GM18870 (cell line): ENCODE measurements around the gene SYT9.

ENCODE experiments used
- ATAC-seq: cut with Tn5 transposase; IDR thresholded peaks from one replicate; pipeline ENCODE4 v1.9.1; 2021; ENCODE audit warnings: moderate library complexity; ENCODE audit not compliant: unreplicated experiment

SYT9 gene, protein sequence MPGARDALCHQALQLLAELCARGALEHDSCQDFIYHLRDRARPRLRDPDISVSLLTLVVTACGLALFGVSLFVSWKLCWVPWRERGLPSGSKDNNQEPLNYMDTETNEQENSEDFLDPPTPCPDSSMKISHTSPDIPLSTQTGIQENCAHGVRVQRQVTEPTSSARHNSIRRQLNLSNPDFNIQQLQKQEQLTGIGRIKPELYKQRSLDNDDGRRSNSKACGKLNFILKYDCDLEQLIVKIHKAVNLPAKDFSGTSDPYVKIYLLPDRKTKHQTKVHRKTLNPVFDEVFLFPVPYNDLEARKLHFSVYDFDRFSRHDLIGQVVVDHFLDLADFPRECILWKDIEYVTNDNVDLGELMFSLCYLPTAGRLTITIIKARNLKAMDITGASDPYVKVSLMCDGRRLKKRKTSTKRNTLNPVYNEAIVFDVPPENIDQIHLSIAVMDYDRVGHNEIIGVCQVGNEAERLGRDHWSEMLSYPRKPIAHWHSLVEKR

GRCh38 chr11:7251836-7252682 lies at the start of gene SYT9:
Gene SYT9 (plus strand): TSS chr11:7251904. CDS start chr11:7252187, 283 bp downstream.
- ATAC-seq, result no peak

DNA sequence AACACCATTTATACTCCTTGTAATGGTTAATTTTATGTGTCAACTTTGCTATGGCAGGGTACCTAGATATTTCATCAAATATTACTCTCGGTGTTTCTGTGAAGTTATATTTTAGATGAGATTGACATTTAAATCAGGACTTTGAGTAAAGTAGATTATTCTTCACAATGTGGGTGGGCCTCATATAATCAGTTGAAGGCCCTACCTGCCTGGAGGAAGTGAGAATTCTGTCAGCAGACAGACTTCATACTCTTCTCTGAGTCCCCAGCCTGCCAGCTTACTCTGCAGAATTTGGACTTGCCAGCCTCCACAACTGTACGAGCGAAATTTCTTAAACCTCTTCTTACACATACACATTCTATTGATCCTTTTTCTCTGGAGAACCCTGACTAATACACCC lies 49.3 kb upstream of the SYT9 start:
- no peak for ATAC-seq

- ATAC-seq, result no peak
Observed at GRCh38 chr11:7204778-7205177, 46.9 kb upstream of the SYT9 start.

- no peak for ATAC-seq
Observed at GRCh38 chr11:7208391-7208790, 43.3 kb upstream of the SYT9 start.

GRCh38 chr11:7219491-7219890 lies 32.2 kb upstream of the SYT9 start:
- ATAC-seq, result no peak

DNA sequence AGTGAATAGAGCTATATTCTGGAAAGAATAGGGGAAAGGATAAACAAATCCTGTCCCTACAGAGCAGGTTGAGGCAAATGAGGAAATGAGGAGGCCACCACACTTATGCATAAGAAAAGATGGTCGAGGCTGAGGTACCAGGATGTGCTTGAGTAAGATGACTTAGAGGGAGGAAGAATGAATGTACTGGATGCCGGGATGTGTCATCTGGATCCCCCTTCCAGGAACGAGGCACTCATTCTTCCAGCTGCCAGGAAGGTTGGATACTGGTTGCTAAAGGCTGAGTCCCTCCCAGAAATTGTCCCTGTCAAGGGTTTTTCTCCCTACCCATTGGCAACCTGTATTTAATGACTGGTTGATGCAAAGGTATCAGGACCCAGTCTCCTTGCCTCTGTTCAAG lies 31.1 kb upstream of the SYT9 start:
- no peak for ATAC-seq

GRCh38 chr11:7222619-7223018 lies 29.1 kb upstream of the SYT9 start:
- ATAC-seq, result no peak

GRCh38 chr11:7239877-7240276 lies 11.8 kb upstream of the SYT9 start:
- no peak for ATAC-seq

GRCh38 chr11:7245341-7245740 lies 6.4 kb upstream of the SYT9 start:
- ATAC-seq, result no peak

DNA sequence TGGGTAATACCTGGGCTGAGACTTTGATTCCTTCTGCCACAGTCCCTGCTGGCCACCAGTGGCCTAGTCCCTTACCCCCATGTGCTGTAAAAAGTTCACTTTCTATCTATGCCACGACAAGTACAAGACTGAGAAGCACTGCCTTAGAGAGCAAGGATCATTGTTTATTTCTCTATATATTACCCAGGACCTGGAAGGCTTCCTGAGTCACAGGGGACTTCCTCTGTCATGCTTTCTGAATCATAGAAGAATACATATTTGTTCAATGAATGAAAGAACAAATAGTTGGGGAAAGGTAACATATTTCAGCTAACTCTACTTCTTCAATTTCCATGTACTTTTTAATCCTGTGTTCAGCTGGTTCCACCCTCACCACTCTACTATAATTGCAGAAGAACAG lies 5.5 kb upstream of the SYT9 start:
- ATAC-seq, result no peak

DNA sequence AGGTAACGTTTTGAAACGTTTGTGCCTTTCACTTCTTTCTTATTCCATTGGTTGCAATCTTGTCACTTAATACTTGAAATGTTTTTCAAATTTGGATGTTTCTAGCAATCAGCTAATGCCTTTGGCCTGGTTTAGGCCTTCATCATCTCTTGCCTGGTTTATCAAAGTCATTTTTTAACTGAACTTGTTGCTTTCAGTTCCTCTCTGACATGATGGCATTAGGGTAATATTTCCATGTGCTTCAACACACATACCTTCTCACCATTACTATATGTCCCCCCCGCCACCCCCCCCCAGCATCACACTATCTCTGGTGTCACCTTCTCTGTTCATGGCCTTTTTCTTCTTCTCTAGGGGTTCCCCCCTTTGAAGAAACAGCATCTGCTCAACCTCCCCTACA lies 1.5 kb upstream of the SYT9 start:
- ATAC-seq, result no peak

DNA sequence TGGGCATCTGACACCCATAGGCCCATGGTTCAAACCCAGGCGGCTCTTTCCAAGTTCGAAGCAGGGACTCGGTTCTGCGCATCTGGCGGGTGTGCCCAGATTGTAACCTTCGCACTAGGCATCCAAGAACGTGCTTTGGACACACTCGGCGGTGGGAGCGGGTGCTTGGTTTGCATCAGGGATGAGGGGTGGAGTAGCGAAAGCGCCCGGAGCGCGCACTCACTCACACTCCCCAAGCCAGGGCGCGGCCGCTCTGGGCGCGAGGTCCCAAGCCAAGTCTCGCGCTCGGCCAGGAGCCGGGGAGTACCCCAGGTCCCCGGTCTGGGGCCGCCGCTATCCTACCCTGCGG lies 243 bp upstream of the SYT9 start:
- no peak for ATAC-seq

- no peak for ATAC-seq
Observed at GRCh38 chr11:7252683-7253213, 1.0 kb downstream of the SYT9 start.

GRCh38 chr11:7253800-7254199 lies 2.1 kb downstream of the SYT9 start:
- no peak for ATAC-seq

DNA sequence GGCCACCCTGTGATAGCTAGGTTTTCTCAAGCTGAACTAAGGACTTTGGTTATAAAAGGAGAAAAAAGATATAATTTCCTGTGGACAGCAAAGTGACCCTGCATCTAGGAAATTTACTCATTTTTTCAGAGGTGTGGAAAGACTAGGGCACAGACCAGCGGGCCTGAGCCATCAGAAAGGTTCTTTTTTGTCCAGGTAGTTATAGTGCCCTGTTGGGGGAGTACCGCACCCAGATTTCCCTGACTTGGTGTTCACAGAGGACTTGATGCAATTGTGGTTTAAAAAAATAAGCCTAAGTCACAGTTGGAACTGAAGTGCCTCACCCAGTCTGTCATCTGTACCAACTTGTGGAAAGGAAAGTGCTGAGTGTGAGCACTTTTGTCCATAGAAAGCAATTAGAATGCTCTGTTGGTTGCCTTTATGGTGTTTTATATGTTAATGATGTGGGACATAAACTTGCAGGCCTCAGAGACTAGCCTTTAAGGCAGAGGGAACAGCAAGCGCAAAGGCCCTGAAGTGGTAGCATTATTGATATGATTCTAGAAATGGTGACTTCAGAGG lies 3.1 kb downstream of the SYT9 start:
- no peak for ATAC-seq

DNA sequence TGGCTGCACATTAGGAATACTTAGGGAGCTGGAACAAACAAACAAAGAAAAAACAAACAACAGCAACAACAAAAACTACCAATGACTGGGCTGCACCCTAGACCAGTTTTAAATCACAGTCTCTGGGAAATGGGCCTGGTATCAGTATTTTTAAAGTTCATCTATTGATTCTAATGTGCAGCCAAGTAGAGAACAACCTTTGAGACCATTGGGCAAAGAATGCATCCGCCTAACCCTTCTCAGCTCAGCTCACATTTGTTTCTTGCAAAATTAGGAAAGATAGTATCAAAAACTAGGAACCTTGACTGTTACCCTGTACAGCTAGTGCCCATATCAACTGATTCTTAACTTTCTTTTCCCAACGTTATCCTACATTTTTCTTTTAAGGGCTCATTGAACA lies 5.2 kb downstream of the SYT9 start:
- ATAC-seq, result no peak

DNA sequence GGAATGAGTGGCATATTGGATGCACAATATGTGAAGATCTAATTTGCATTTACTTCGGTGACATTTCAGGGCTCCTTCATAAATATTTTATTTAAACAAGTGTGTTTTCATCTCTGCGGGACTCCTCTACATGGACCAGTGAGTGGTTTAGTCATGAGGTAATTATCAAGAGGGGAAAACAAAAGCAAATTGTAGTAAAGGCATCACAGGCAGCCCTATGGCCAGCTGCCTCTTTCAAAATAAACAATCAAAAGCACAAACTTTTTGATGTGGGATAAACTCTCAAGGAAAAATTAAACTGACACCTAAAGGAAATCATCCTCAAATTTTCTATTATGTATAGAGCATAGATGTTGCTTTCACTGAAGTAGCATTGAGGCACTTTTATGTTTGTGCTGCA lies 6.0 kb downstream of the SYT9 start:
- no peak for ATAC-seq

GRCh38 chr11:7261578-7261977 lies 9.9 kb downstream of the SYT9 start:
- no peak for ATAC-seq

DNA sequence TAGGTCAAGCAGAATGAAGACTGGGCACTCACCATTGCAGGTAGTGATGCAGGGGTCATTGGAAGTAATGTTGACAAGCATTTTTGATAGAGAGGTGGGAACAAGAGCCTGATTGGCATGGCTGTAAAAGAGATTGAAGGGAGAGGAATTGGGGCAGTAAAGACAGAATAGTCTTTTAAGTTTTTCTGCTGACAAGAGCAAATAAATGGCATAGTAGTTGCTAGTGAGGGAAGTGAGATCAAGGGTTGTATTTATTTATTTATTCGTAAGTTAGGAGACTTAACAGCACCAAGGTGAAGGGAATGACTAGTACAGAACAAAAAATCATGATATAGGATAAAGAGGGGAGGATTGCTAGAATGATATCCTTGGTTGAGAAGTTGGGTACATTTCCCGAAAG lies 11.0 kb downstream of the SYT9 start:
- ATAC-seq, result no peak

GRCh38 chr11:7263842-7264241 lies 12.1 kb downstream of the SYT9 start:
- ATAC-seq, result no peak

DNA sequence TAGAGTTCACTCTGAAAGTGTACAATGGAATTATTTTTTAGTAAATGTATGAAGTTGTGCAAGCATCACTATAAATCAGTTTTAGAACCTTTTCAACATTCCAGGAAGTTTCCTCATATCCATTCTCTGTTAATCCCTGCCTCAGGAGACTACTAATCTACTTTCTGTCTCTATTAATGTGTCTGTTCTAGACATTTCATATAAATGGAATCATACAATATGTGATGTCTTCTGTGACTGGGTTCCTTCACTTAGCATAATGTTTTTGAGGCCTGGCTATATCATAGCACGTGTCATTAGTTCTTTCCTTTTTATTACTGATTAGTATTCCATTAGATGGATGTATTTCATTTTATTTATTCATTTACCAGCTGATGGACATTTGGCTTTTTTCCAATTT lies 17.1 kb downstream of the SYT9 start:
- ATAC-seq, result no peak
